Keratinocyte (primary cell): ENCODE data around the gene NDUFAF3. TPM values are rescaled to one million over a fixed set of nuclear protein-coding genes. Genes with fewer than 3 reads are reported as not detected.
A peak's percentile ranks its signal among the peaks of the same experiment; 100 is the strongest.

Experiments
- DNase-seq: peaks from one replicate; pipeline ENCODE4 v3.0.0-alpha.2; 2011; ENCODE audit warnings: low read depth, missing footprints, low spot score
- FAIRE-seq: peaks from 2 replicates; lab custom pipeline; 2011; peaks lifted over from hg19 to GRCh38; lab: Jason Lieb, UNC
- H2AFZ ChIP-seq: 2 replicates; pipeline ENCODE4 v1.6.0; 2012; ENCODE audit warnings: low read length, control low read depth, inconsistent platforms; ENCODE audit not compliant: control insufficient read depth
- H3K27ac ChIP-seq: 2 replicates; pipeline ENCODE4 v1.5.1; 2011; ENCODE audit warnings: low read length; ENCODE audit not compliant: control insufficient read depth, insufficient read depth
- H3K27me3 ChIP-seq: 3 replicates; pipeline ENCODE4 v1.6.0; 2011; ENCODE audit warnings: low read length; ENCODE audit not compliant: control insufficient read depth, insufficient read depth; ENCODE audit errors: extremely low read depth
- H3K36me3 ChIP-seq, 2 experiments: 2 replicates in 1 of 2; 3 replicates in 1 of 2; pipeline ENCODE4 v1.5.1; 2011; ENCODE audit warnings: low read length in 2 of 2, mild to moderate bottlenecking in 1 of 2; ENCODE audit not compliant: control insufficient read depth in 2 of 2, insufficient read depth in 2 of 2; ENCODE audit errors: extremely low read depth in 1 of 2
- H3K4me1 ChIP-seq: 3 replicates; pipeline ENCODE4 v1.5.1; 2011; ENCODE audit warnings: low read length; ENCODE audit not compliant: control insufficient read depth, insufficient read depth; ENCODE audit errors: extremely low read depth
- H3K4me2 ChIP-seq: 3 replicates; pipeline ENCODE4 v1.6.0; 2011; ENCODE audit warnings: low read depth, low read length; ENCODE audit not compliant: control insufficient read depth, insufficient read depth; ENCODE audit errors: extremely low read depth
- H3K4me3 ChIP-seq, 3 experiments: fragments of 200-600 bp in 1 of 3; sonication (generic) in 1 of 3; 2 replicates in 2 of 3; 3 replicates in 1 of 3; pipeline ENCODE4 v1.5.1; 2011 to 2016; ENCODE audit warnings: low read length in 3 of 3, mild to moderate bottlenecking in 3 of 3, control low read depth in 2 of 3, inconsistent platforms in 1 of 3, low read depth in 1 of 3, mixed read lengths in 1 of 3, mixed run types in 1 of 3, moderate library complexity in 1 of 3; ENCODE audit not compliant: control insufficient read depth in 2 of 3, insufficient read depth in 2 of 3; ENCODE audit errors: extremely low read depth in 1 of 3
- H3K79me2 ChIP-seq: 2 replicates; pipeline ENCODE4 v1.6.0; 2012; ENCODE audit warnings: low read length; ENCODE audit not compliant: control insufficient read depth, insufficient read depth
- H3K9ac ChIP-seq: 3 replicates; pipeline ENCODE4 v1.6.0; 2011; ENCODE audit warnings: low read length; ENCODE audit not compliant: control insufficient read depth, insufficient read depth; ENCODE audit errors: extremely low read depth
- H3K9me1 ChIP-seq: 3 replicates; pipeline ENCODE4 v1.6.0; 2011; ENCODE audit warnings: low read length; ENCODE audit not compliant: control insufficient read depth, insufficient read depth; ENCODE audit errors: extremely low read depth
- H3K9me3 ChIP-seq: 2 replicates; pipeline ENCODE4 v1.5.1; 2012; ENCODE audit warnings: low read depth, low read length; ENCODE audit not compliant: control insufficient read depth
- H4K20me1 ChIP-seq: 3 replicates; pipeline ENCODE4 v1.6.0; 2011; ENCODE audit warnings: low read length; ENCODE audit not compliant: control insufficient read depth, insufficient read depth; ENCODE audit errors: extremely low read depth
- EZH2 ChIP-seq: IDR thresholded peaks from one replicate; pipeline ENCODE4 v1.6.1; 2012; ENCODE audit warnings: inconsistent platforms, mild to moderate bottlenecking, low read length, moderate library complexity
- dilution Hi-C: fragments of 300-500 bp; cut with MboI; formaldehyde crosslinking; loops from one replicate; pipeline ENCODE4 v1.7.0; 2020; ENCODE audit warnings: low sequenced_read_pairs; ENCODE audit not compliant: extremely low pct_ligation_motif_present
- polyA minus RNA-seq, 3 experiments: library from RNA; depleted of rRNA, polyadenylated mRNA; stranded (reverse); fragments of >200 nt; gene quantifications; 1 replicate in 1 of 3; 2 replicates in 1 of 3; 3 replicates in 1 of 3; pipeline ENCODE4 v1.2.3, GENCODE V29; 2011
- polyA plus RNA-seq, 5 experiments: library from polyadenylated mRNA; depleted of rRNA in 3 of 5; stranded (reverse) in 3 of 5; stranded (forward) in 1 of 5; unstranded in 1 of 5; fragments of >200 nt; gene quantifications; 1 replicate in 1 of 5; 2 replicates in 3 of 5; 3 replicates in 1 of 5; pipeline versions ENCODE4 v1.2.1 to v1.2.3, GENCODE V29; 2011 to 2012; ENCODE audit warnings: missing spikeins in 2 of 5, low read depth in 1 of 5, low replicate concordance in 1 of 5
- TF ChIP-seq, protein P1 (sequence below), 3 experiments: IDR thresholded peaks in 1 of 3; conservative IDR thresholded peaks in 1 of 3; optimal IDR thresholded peaks in 1 of 3; 2 replicates in 2 of 3; 3 replicates in 1 of 3; pipeline versions ENCODE3 to v1.5.1; 2011; ENCODE audit warnings: low read length in 3 of 3, mild to moderate bottlenecking in 3 of 3, moderate library complexity in 2 of 3, control low read depth in 1 of 3, inconsistent platforms in 1 of 3; ENCODE audit not compliant: insufficient read depth in 2 of 3; ENCODE audit errors: extremely low read depth in 1 of 3

The NDUFAF3 gene, protein sequence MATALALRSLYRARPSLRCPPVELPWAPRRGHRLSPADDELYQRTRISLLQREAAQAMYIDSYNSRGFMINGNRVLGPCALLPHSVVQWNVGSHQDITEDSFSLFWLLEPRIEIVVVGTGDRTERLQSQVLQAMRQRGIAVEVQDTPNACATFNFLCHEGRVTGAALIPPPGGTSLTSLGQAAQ
- polyA plus RNA-seq: 38.3 to 70.1 TPM (median 44.8 TPM) in 3 replicates
- 4.1 TPM for polyA plus RNA-seq (2011; ENCODE audit: low read depth)
- 28.0 and 57.0 TPM in 2 replicates for polyA plus RNA-seq (2011; cell fraction: cytosol; rRNA removed)
- polyA plus RNA-seq (2011; cell fraction: nucleus; rRNA removed): 12.7 and 19.8 TPM in 2 replicates
- 44.0 and 109 TPM in 2 replicates for polyA plus RNA-seq (2012; ENCODE audit: low replicate concordance)
- 26.2 to 69.4 TPM (median 48.3 TPM) in 3 replicates for polyA minus RNA-seq
- polyA minus RNA-seq (2011; cell fraction: cytosol; rRNA and poly(A)+ RNA removed): 92.1 TPM
- 15.6 and 19.4 TPM in 2 replicates for polyA minus RNA-seq (2011; cell fraction: nucleus; rRNA and poly(A)+ RNA removed)

DNA sequence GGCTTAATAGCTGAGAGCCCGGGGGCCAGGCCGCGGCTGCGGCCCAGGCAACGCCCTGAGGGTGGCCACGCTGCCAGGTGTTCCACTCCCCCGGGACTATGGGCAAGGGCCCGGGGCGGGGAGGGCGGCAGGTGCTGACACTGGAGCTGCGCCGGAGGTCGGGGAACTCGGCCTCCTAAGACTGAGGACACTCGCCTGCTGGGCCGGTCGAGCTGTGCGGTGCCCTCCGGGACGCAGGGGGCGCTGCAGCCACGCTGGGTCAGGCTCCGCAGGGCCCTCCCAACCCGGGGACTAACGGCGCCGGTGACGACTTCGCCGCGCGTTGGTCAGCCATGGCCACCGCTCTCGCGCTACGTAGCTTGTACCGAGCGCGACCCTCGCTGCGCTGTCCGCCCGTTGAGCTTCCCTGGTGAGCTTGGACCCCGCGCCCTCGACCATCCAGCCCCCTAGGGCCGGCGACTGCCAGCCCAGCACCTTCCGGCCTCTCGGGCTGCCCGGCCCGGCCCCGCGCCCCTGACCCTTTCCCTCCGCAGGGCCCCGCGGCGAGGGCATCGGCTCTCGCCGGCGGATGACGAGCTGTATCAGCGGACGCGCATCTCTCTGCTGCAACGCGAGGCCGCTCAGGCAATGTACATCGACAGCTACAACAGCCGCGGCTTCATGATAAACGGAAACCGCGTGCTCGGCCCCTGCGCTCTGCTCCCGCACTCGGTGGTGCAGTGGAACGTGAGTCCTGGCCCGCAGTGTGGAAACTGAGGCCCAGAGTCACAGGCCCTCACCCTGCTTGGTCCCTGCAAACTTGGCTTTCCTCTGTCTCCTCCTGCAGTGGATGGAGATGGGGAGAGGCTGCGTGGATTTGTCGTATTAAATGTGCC is at the start of gene NDUFAF3:
NDUFAF3 (plus strand) TSS at position 309 of the 875 bp plus-strand sequence; CDS start at position 333, 24 bp downstream.
- H3K79me2 ChIP-seq: peaks cover 63% of the 10 kb centered on the region

DNA sequence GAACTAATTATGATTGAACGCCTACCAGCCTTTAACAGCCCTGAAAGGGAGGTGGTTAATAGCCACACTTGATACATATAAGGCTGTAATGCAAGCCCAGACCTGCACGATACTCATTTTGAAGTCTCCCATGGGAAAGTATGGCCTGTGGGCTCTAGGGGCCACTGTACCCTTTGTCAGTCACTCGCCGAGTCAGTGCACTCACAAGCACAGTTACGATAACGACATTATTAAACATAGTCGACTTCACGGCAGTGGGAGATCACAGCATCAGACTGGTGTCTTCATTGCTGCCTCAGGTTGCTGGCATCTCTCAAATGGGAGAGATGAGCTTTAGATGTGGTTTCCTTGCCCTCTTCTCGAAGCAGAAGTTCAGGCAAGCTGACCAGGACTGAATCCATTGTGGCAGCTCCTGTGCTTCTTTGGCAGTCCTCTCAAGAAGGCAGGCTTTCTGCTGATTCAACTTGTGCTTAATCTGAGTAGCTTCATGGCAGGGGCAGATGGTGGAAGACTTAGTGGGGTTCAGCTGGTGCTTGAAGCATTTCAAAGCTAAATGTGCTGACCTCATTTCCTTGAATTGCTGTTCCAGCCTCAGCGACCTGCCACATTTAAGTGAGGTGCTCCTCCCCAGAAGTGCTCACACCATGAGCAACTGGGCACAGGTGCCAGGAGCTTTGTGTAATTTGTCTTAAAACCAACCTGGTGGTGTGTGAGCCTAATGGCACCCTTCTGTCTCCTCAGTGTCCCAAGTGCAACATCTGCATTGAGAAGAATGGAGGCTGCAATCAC is 47.7 kb upstream of the NDUFAF3 start:
- Histone ChIP-seq H3K36me3 (peaks cover 42 to 50% of the 10 kb centered on the region in 2 experiments), H3K4me2 (no peak overlapping the region), H4K20me1 (no peaks in the 10 kb centered on the region), H3K9me3 (no peaks in the 10 kb centered on the region), H3K27me3 (no peaks in the 10 kb centered on the region), H3K27ac (no peak overlapping the region), H3K4me3 (no peak overlapping the region), H2AFZ (no peak overlapping the region), H3K79me2 (no peaks in the 10 kb centered on the region), H3K9me1 (no peaks in the 10 kb centered on the region), H3K4me1 (peaks cover 8% of the 10 kb centered on the region), H3K9ac (no peak overlapping the region)
- dilution Hi-C loops: no loop called here
- TF ChIP-seq, protein P1, sequence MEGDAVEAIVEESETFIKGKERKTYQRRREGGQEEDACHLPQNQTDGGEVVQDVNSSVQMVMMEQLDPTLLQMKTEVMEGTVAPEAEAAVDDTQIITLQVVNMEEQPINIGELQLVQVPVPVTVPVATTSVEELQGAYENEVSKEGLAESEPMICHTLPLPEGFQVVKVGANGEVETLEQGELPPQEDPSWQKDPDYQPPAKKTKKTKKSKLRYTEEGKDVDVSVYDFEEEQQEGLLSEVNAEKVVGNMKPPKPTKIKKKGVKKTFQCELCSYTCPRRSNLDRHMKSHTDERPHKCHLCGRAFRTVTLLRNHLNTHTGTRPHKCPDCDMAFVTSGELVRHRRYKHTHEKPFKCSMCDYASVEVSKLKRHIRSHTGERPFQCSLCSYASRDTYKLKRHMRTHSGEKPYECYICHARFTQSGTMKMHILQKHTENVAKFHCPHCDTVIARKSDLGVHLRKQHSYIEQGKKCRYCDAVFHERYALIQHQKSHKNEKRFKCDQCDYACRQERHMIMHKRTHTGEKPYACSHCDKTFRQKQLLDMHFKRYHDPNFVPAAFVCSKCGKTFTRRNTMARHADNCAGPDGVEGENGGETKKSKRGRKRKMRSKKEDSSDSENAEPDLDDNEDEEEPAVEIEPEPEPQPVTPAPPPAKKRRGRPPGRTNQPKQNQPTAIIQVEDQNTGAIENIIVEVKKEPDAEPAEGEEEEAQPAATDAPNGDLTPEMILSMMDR (optimal IDR thresholded peaks at IDR 0.05 in 1 of 3, IDR thresholded peaks at IDR 0.05 in 1 of 3, conservative IDR thresholded peaks at IDR 0.05 in 1 of 3; ENCODE audit: extremely low read depth in 1 of 3, insufficient read depth in 2 of 3, low read length in 3 of 3): no peak
- TF ChIP-seq EZH2: no peak
- DNase-seq (no peak), FAIRE-seq (no peak)

More for the DNA sequence above, at the start of gene NDUFAF3:
- peak within 1 kb of the TSS; percentile 86 for H2AFZ ChIP-seq
- H3K4me2 ChIP-seq: peak within 1 kb of the TSS; percentile 99
- DNase-seq (no peak), FAIRE-seq (no peak)
- H4K20me1 ChIP-seq: peaks cover 4% of the 10 kb centered on the region
- no peaks in the 10 kb centered on the region for H3K9me1 ChIP-seq
- peak within 1 kb of the TSS; percentile 90 for H3K9ac ChIP-seq
- peaks cover 35% of the 10 kb centered on the region for H3K4me1 ChIP-seq
- no peaks in the 10 kb centered on the region for H3K27me3 ChIP-seq
- peak within 1 kb of the TSS; percentile 80 to 97 (median 93) for H3K4me3 ChIP-seq
- dilution Hi-C loops: no loop called here
- H3K27ac ChIP-seq: peak within 1 kb of the TSS; percentile 91
- no peaks in the 10 kb centered on the region for H3K9me3 ChIP-seq
- H3K36me3 ChIP-seq: peaks cover 26 to 34% of the 10 kb centered on the region in 2 experiments
- TF ChIP-seq, protein P1 (optimal IDR thresholded peaks at IDR 0.05 in 1 of 3, IDR thresholded peaks at IDR 0.05 in 1 of 3, conservative IDR thresholded peaks at IDR 0.05 in 1 of 3; ENCODE audit: extremely low read depth in 1 of 3, insufficient read depth in 2 of 3, low read length in 3 of 3): peak in 2 of 3 experiments; percentile 80 to 99
- TF ChIP-seq EZH2: no peak
